PFSK-1 (cell line): ENCODE data around the gene GALNT14.

Source experiments
- FOXP2 ChIP-seq: optimal IDR thresholded peaks from 2 replicates; pipeline ENCODE3; 2011; ENCODE audit warnings: borderline replicate concordance, control low read depth, inconsistent platforms; ENCODE audit not compliant: insufficient read depth; ENCODE audit errors: extremely low read length, extremely low read depth
- POLR2AphosphoS5 ChIP-seq: IDR thresholded peaks from 2 replicates; pipeline ENCODE4 v1.6.1; 2012; ENCODE audit warnings: low read depth, mild to moderate bottlenecking, control low read depth, low read length, moderate library complexity
- SIN3A ChIP-seq: IDR thresholded peaks from 2 replicates; pipeline ENCODE4 v1.6.1; 2012; ENCODE audit warnings: mild to moderate bottlenecking, low read length, moderate library complexity, borderline replicate concordance; ENCODE audit not compliant: insufficient read depth
- TAF1 ChIP-seq: IDR thresholded peaks from 2 replicates; pipeline ENCODE4 v1.6.1; 2012; ENCODE audit warnings: low read length, control low read depth, borderline replicate concordance; ENCODE audit not compliant: insufficient read depth
- TF ChIP-seq, protein P1 (sequence below), 2 experiments: IDR thresholded peaks; 2 replicates each; pipeline versions ENCODE4 v1.6.1 to v1.8.0; 2011 to 2012; ENCODE audit warnings: low read depth in 2 of 2, low read length in 2 of 2, control low read depth in 1 of 2, inconsistent platforms in 1 of 2, mild to moderate bottlenecking in 1 of 2, moderate library complexity in 1 of 2; ENCODE audit not compliant: insufficient read depth in 1 of 2

GALNT14 gene

DNA sequence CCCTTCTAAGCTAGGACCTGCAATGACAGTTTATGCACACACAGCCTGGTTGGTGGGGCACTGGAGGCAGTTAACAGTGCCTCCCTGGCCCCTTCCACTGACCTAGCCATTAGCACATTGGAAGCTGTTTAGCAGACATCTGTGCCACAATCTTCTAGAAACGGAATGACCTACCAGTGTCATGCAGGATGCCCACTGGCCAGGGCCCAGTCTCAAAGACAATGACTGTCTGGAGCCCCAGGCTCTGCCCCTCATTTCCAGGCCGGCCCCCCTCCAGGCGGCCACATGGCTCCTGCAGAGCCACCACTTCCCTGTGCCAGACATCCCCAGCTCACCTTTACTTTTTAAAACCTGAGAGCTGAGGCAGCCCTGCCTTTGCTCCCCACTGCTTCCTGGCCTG lies 207.5 kb downstream of the GALNT14 start:
- TF ChIP-seq POLR2AphosphoS5 = no peak
- no peak for TF ChIP-seq TAF1
- TF ChIP-seq, protein P1, sequence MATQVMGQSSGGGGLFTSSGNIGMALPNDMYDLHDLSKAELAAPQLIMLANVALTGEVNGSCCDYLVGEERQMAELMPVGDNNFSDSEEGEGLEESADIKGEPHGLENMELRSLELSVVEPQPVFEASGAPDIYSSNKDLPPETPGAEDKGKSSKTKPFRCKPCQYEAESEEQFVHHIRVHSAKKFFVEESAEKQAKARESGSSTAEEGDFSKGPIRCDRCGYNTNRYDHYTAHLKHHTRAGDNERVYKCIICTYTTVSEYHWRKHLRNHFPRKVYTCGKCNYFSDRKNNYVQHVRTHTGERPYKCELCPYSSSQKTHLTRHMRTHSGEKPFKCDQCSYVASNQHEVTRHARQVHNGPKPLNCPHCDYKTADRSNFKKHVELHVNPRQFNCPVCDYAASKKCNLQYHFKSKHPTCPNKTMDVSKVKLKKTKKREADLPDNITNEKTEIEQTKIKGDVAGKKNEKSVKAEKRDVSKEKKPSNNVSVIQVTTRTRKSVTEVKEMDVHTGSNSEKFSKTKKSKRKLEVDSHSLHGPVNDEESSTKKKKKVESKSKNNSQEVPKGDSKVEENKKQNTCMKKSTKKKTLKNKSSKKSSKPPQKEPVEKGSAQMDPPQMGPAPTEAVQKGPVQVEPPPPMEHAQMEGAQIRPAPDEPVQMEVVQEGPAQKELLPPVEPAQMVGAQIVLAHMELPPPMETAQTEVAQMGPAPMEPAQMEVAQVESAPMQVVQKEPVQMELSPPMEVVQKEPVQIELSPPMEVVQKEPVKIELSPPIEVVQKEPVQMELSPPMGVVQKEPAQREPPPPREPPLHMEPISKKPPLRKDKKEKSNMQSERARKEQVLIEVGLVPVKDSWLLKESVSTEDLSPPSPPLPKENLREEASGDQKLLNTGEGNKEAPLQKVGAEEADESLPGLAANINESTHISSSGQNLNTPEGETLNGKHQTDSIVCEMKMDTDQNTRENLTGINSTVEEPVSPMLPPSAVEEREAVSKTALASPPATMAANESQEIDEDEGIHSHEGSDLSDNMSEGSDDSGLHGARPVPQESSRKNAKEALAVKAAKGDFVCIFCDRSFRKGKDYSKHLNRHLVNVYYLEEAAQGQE (IDR thresholded peaks at IDR 0.05; ENCODE audit: insufficient read depth in 1 of 2, low read depth in 2 of 2, low read length in 2 of 2) = no peak
- no peak for TF ChIP-seq FOXP2
- TF ChIP-seq SIN3A = no peak

DNA sequence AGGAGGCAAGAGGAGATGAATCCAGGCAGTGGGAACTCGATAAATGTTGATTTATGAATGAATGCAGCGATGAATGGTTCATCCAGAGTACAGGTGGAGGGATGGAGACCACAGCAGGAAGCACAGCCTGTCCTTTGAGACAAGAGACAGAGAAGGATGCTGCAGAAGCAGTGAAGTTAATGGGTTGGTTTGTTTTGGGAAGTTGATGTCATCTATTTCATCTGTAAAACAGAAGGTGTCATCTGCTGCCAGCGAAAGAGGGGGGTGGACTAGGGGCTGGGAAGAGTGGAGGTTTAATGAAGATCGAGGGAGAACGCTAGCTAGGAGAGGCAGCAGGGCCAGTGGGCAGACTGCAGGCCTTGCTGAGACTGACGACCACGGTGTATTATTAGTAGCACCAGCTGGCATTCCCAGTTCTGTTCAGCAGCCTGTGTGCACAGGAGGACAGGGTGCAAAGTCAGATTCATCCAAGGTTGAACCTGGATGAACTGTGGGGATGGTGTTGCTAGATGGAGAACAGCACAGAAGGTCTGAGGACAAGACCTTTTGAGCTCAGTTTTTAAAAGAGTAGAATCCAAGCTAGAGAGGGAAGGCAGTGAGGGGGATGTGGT lies 210.7 kb downstream of the GALNT14 start:
- TF ChIP-seq POLR2AphosphoS5 (no peak), FOXP2 (no peak), TAF1 (no peak), SIN3A (no peak)
- TF ChIP-seq, protein P1 (IDR thresholded peaks at IDR 0.05; ENCODE audit: insufficient read depth in 1 of 2, low read depth in 2 of 2, low read length in 2 of 2) = no peak

DNA sequence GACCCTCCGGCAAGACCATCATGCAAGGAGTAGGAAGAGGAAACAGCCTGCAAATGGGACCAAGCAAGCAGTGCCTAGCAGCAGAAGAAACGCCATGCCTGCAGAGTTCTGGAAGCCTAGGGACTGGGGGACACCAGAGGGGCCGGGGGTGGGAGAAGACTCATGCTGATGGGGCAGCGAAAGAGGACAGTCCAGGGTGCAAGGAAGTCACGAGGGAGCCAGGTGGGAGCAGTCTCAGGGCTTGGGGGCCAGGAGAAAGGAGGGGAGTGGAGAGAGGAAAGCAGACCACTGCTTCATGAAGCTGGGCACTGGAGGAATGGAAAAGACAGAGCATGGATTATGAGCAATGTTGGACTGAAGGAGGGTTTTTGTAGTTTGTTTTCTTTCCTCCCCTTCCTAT lies 211.6 kb downstream of the GALNT14 start:
- TF ChIP-seq FOXP2 (no peak), POLR2AphosphoS5 (no peak), SIN3A (no peak), TAF1 (no peak)
- TF ChIP-seq, protein P1 (IDR thresholded peaks at IDR 0.05; ENCODE audit: insufficient read depth in 1 of 2, low read depth in 2 of 2, low read length in 2 of 2) = no peak

DNA sequence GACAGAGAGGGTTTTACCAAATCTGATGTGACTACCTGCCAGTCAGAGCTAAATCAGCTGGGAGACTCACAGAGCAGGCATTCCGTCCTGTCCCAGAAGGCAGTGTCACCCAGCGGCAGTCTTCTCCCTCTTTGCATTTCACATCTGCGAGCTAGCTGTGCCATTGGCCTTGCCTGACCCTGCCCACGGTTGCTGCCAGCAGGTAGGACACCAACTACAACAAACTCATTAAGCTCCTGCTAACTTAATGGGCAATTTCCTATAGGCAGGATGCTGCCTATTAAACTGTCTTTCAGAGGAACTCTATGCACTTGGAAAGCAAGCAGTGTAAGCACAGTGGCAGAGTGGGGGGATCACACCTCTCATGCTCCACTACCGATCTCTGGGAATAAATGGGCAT lies 214.6 kb downstream of the GALNT14 start:
- TF ChIP-seq FOXP2 (no peak), SIN3A (no peak), TAF1 (no peak), POLR2AphosphoS5 (no peak)
- TF ChIP-seq, protein P1 (IDR thresholded peaks at IDR 0.05; ENCODE audit: insufficient read depth in 1 of 2, low read depth in 2 of 2, low read length in 2 of 2) = no peak

DNA sequence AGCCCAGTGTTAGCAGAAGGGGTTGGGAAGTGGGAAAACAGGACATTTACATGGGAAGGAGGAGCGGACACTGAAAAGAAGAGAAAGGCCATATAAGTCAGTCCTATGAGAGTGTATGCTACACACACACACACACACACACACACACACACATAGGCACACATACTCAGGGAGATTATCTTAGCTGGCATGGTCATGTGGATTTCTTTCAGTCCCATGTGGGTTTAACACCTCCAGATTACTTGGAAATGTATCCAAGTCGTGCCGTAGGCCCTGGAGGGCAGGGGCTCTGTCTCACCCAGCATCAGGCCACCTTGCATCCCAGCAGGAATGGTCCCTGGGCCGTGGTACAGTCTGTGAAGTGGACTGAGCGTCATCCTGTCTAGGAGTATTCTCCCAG lies 217.7 kb downstream of the GALNT14 start:
- no peak for TF ChIP-seq POLR2AphosphoS5
- TF ChIP-seq, protein P1 (IDR thresholded peaks at IDR 0.05; ENCODE audit: insufficient read depth in 1 of 2, low read depth in 2 of 2, low read length in 2 of 2) = no peak
- TF ChIP-seq FOXP2 = no peak
- TF ChIP-seq SIN3A = no peak
- TF ChIP-seq TAF1 = no peak
